ENCODE data around the gene SORCS3.

DNA sequence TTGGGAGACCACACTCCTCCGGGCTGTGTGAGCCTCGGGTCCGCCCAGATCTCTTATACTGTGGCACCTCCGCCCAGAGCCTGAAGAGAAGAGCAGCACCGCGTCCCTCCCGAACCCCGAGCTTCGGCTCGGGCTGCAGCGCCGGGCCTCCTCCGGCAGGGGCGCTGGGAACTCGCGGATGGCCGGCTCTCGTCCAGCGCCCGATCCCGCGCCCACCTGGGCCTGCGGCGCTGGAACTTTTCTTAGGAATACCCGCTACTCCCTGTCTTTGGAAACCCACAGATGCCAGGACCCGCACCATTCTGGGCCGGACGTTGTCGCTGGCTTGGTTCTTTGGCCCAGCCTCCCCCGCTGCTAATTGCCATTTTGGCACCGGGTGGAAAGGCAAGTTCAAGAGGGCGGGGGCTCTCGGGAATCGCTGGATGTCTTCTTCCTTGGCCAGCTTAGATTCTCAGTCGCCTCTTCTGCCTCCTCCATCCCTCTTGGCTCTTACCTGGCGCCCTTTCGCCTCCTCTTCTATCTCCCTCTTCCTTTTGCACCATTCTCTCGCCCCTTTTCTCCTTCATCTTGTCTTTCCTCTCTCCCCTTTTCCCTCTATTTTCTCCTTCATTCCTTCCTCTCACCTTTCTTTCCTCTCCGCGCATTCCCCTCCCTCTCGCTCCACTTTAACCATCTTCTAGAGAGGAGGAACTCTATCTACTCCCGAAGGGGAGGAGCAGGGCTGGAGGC, 2.1 kb upstream of the SORCS3 start:
- TF ChIP-seq, protein P1, sequence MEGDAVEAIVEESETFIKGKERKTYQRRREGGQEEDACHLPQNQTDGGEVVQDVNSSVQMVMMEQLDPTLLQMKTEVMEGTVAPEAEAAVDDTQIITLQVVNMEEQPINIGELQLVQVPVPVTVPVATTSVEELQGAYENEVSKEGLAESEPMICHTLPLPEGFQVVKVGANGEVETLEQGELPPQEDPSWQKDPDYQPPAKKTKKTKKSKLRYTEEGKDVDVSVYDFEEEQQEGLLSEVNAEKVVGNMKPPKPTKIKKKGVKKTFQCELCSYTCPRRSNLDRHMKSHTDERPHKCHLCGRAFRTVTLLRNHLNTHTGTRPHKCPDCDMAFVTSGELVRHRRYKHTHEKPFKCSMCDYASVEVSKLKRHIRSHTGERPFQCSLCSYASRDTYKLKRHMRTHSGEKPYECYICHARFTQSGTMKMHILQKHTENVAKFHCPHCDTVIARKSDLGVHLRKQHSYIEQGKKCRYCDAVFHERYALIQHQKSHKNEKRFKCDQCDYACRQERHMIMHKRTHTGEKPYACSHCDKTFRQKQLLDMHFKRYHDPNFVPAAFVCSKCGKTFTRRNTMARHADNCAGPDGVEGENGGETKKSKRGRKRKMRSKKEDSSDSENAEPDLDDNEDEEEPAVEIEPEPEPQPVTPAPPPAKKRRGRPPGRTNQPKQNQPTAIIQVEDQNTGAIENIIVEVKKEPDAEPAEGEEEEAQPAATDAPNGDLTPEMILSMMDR (IDR thresholded peaks at IDR 0.05; ENCODE audit: insufficient read depth, low read length, poor library complexity, severe bottlenecking): no peak
- TF ChIP-seq EZH2phosphoT487 (conservative IDR thresholded peaks at IDR 0.05; ENCODE audit: low read length): no peak
